ENCODE data around the gene ERICH6B. TPM values are rescaled to one million over a fixed set of nuclear protein-coding genes. Genes with fewer than 3 reads are reported as not detected.

ERICH6B gene
- polyA plus RNA-seq, 3 donors = not detected

DNA sequence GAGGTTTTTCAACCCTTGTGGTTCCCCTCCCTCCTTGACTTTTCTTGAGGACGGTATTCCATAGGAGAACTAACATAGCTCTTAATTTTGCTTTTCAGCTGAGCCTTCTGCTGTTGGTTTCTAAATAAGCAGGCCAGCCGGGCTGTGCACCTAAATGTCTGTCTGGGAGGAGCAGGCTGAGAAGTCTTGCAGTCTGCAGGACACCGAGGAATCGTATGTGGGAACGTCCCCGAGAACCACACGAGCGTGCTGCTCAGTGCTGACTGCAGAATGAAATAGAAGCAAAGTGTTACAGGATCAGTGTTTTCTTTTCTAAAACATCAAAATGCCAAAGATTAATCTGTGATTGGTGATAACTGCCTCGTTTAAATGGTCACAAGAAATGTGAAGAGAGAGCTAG is 80.9 kb downstream of the ERICH6B start:
- Histone ChIP-seq H3K79me2 (ENCODE audit: insufficient read depth, low read length) (no peaks in the 10 kb centered on the region), H3K27ac (ENCODE audit: low read depth in 1 of 2, low read length in 2 of 2) (no peak overlapping the region), H3K4me3 (replicated peaks in 1 of 3; ENCODE audit: low read depth in 2 of 3, low read length in 3 of 3) (no peak overlapping the region), H3K9ac (ENCODE audit: insufficient read depth, low read length, poor library complexity, severe bottlenecking) (no peak overlapping the region), H3K9me3 (replicated peaks in 1 of 2; ENCODE audit: control insufficient read depth in 1 of 2, insufficient read depth in 1 of 2, low read length in 2 of 2) (no peaks in the 10 kb centered on the region), H4K20me1 (ENCODE audit: insufficient read depth, low read length) (no peaks in the 10 kb centered on the region), H2AFZ (ENCODE audit: insufficient read depth, low read depth, low read length, poor library complexity, severe bottlenecking) (no peak overlapping the region), H3K4me2 (replicated peaks; ENCODE audit: extremely low read depth, low read length, poor library complexity, severe bottlenecking) (no peak overlapping the region), H3K4me1 (ENCODE audit: control insufficient read depth in 1 of 2, insufficient read depth in 2 of 2, low read length in 2 of 2) (no peaks in the 10 kb centered on the region), H3K27me3 (ENCODE audit: control insufficient read depth in 2 of 2, insufficient read depth in 2 of 2, low read length in 2 of 2) (no peaks in the 10 kb centered on the region), H3K36me3 (replicated peaks in 1 of 2; ENCODE audit: control insufficient read depth in 1 of 2, insufficient read depth in 2 of 2, low read length in 2 of 2) (peaks cover 66 to 79% of the 10 kb centered on the region in 2 donors)
- H3K36me3 Mint-ChIP-seq = peaks cover 67 to 78% of the 10 kb centered on the region in 2 donors
- H3K4me3 Mint-ChIP-seq = no peak overlapping the region
- no peak overlapping the region for H3K27ac Mint-ChIP-seq
- DNase-seq = no peak
- 94% methylated on average over 4 of the region's 9 CpGs for WGBS (ENCODE audit: insufficient coverage)
- no peaks in the 10 kb centered on the region for H3K4me1 Mint-ChIP-seq
- intact Hi-C loops (cut with micrococcal nuclease) = no loop called here
- TF ChIP-seq, protein P1, sequence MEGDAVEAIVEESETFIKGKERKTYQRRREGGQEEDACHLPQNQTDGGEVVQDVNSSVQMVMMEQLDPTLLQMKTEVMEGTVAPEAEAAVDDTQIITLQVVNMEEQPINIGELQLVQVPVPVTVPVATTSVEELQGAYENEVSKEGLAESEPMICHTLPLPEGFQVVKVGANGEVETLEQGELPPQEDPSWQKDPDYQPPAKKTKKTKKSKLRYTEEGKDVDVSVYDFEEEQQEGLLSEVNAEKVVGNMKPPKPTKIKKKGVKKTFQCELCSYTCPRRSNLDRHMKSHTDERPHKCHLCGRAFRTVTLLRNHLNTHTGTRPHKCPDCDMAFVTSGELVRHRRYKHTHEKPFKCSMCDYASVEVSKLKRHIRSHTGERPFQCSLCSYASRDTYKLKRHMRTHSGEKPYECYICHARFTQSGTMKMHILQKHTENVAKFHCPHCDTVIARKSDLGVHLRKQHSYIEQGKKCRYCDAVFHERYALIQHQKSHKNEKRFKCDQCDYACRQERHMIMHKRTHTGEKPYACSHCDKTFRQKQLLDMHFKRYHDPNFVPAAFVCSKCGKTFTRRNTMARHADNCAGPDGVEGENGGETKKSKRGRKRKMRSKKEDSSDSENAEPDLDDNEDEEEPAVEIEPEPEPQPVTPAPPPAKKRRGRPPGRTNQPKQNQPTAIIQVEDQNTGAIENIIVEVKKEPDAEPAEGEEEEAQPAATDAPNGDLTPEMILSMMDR (IDR thresholded peaks at IDR 0.05) = no peak
- H3K9me3 Mint-ChIP-seq = no peaks in the 10 kb centered on the region
- no peaks in the 10 kb centered on the region for H3K27me3 Mint-ChIP-seq (ENCODE audit: low read depth in 3 of 3)

DNA sequence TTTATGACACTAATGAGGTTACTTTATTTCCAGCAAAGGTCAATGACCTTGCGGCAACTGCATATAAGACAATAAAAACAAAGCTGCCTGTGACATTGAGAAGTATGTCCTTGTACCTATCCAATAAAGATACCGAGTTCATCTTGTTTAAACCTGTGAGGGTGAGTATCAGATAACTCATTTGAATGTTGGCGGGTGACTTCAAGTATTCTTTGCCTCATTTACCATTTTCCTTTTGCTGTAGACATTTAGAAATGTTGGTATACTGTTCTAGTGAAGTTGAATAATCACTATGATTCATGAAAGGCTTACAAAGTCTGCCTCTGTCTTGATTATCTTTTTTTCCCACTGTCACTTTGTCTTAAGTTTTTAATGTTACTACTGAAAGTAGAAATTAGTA is 85.8 kb downstream of the ERICH6B start:
- H3K9ac ChIP-seq (ENCODE audit: insufficient read depth, low read length, poor library complexity, severe bottlenecking) = no peak overlapping the region
- peaks cover 85 to 92% of the 10 kb centered on the region in 2 donors for H3K36me3 Mint-ChIP-seq
- H2AFZ ChIP-seq (ENCODE audit: insufficient read depth, low read depth, low read length, poor library complexity, severe bottlenecking) = no peak overlapping the region
- H3K4me3 ChIP-seq (replicated peaks in 1 of 3; ENCODE audit: low read depth in 2 of 3, low read length in 3 of 3) = no peak overlapping the region
- H3K27me3 Mint-ChIP-seq (ENCODE audit: low read depth in 3 of 3) = no peaks in the 10 kb centered on the region
- intact Hi-C loops (cut with micrococcal nuclease) = no loop called here
- H3K4me1 Mint-ChIP-seq = no peaks in the 10 kb centered on the region
- TF ChIP-seq, protein P1 (IDR thresholded peaks at IDR 0.05) = no peak
- WGBS (ENCODE audit: insufficient coverage) = no CpG with 5 or more reads among the region's 3 CpGs
- no peak overlapping the region for H3K27ac ChIP-seq (ENCODE audit: low read depth in 1 of 2, low read length in 2 of 2)
- no peak overlapping the region for H3K4me3 Mint-ChIP-seq
- no peak for DNase-seq
- H3K27me3 ChIP-seq (ENCODE audit: control insufficient read depth in 2 of 2, insufficient read depth in 2 of 2, low read length in 2 of 2) = no peaks in the 10 kb centered on the region
- H3K36me3 ChIP-seq (replicated peaks in 1 of 2; ENCODE audit: control insufficient read depth in 1 of 2, insufficient read depth in 2 of 2, low read length in 2 of 2) = peaks cover 88 to 96% of the 10 kb centered on the region in 2 donors
- no peaks in the 10 kb centered on the region for H3K9me3 ChIP-seq (replicated peaks in 1 of 2; ENCODE audit: control insufficient read depth in 1 of 2, insufficient read depth in 1 of 2, low read length in 2 of 2)
- no peaks in the 10 kb centered on the region for H3K79me2 ChIP-seq (ENCODE audit: insufficient read depth, low read length)
- no peaks in the 10 kb centered on the region for H4K20me1 ChIP-seq (ENCODE audit: insufficient read depth, low read length)
- no peak overlapping the region for H3K4me2 ChIP-seq (replicated peaks; ENCODE audit: extremely low read depth, low read length, poor library complexity, severe bottlenecking)
- no peak overlapping the region for H3K27ac Mint-ChIP-seq
- H3K9me3 Mint-ChIP-seq = no peaks in the 10 kb centered on the region
- no peaks in the 10 kb centered on the region for H3K4me1 ChIP-seq (ENCODE audit: control insufficient read depth in 1 of 2, insufficient read depth in 2 of 2, low read length in 2 of 2)
